ENCODE data around the gene NOCT.
"Not testable (repeated sequence)": the region's sequence is repeated elsewhere in the genome, so short reads cannot be mapped to it uniquely, and the experiment has no call there.

- TF ChIP-seq CTCF, POLR2AphosphoS5, POLR2A (IDR thresholded peaks at IDR 0.05): not testable (repeated sequence)
These were observed 15.4 kb upstream of the NOCT start for GRCh38 chr4:139000134-139000533.
